Amygdala (tissue), 56 donors: ENCODE results near the gene MBOAT1.

Source experiments
- DNase-seq, 56 donors: peaks; one replicate each; lab custom pipeline; 2025; lab: John Stamatoyannopoulos, UW

MBOAT1 gene

DNA sequence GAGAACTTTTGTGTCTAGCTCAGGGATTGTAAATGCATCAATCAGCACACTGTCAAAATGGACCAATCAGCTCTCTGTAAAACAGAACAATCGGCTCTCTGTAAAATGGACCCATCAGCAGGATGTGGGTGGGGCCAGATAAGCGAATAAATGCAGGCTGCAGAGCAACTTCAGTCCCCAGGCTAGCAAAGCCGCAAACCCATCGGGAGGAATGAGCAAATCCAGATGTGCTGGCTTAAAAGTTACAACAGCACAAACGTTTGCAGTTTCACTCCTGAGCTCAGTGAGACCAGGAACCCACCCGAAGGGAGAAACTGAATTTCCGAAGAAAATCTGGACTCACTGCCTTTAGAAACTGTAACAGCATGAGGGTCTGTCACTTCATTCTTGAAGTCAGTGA is 21.9 kb upstream of the MBOAT1 start:
- DNase-seq, result no peak

DNA sequence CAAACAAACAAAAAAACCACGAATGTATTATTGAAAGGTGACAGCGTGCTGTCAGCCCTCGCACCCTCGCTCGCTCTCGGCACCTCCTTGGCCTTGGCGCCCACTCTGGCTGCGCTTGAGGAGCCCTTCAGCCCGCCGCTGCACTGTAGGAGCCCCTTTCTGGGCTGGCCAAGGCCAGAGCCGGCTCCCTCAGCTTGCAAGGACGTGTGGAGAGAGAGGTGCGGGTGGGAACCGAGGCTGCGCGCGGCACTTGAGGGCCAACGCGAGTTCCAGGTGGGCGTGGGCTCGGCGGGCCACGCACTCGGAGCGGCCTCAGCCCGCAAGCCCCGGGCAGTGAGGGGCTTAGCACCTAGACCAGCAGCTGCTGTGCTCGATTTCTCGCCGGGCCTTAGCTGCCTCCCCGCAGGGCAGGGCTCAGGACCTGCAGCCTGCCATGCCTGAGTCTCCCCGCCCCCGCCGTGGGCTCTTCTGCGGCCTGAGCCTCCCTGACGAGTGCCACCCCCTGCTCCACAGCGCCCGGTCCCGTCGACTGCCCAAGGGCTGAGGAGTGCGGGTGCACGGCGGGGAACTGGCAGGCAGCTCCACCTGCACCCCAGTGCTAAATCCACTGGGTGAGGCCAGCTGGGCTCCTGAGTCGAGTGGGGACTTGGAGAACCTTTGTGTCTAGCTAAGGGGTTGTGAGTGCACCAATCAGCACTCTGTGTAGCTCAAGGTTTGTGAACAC is 20.9 kb upstream of the MBOAT1 start:
- DNase-seq, result no peak

DNA sequence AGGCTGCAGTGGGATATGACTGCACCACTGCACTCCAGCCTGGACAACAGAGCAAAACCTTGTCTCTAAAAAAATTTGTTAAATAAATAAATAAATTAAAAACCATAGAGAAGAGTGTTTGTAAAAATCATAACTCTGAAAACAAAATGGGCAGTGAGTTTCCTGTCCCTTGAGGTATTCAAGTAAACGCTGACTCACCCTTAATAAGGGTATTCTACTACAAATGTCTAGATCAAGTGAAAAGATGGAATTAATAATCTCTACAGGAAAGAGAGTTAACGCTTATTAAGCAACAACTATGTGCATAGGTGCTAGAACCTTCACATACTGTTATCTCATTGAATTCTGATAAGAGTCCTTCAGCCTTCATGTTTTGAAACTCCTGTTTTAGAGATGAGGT is 19.9 kb upstream of the MBOAT1 start:
- DNase-seq, result no peak

DNA sequence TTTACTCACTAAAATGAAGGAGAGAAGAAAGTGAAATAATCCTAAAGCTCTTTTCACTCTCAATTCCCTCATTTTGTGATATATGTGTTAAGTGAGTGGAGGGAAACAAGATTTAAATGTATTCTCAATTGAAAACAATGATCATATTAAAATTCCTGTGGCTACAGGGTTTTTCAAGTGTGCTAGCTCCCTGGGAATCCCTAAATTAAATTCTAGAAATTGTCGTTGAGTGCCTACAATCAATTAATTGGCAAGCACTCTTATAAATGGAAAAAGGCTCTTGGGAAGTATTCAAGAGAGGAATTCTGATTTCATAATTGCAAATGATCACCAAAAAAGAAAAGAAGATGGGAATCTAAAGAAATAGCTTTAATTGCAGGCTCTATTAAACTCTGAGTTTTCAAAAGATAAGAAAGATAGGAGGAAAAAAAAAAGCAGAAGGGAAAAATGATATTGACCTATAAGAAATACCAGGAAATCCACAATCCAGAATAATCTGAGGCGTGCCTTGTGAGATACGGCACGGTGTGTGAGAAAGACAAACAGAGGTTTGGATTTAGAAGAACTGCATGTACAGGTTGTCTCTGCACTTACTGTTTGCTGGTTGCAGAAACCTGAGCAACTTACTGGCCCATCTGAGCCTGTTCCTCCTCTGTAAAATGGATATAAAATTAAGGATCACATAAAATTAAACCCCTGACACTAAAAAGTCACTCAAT is 18.3 kb upstream of the MBOAT1 start:
- no peak for DNase-seq

DNA sequence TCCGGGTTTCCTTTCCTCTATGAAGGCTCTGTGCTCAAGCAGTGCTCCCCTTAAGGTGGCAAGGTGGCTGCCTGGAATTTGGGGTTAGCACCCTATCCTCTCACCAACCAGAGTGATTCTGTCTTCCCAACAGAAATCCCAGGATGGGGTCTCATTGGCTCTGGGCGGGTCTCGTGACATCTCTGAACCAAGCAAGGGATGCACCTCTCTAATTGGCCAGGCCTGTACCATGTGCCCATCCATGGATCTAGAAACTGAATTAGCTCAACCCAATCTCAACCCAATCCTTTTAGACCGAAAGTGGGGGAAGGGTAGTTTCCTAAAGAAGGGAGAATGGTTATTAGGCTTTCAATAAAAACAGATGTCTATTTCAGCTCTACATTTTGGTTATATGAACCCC is 17.6 kb upstream of the MBOAT1 start:
- no peak for DNase-seq

DNA sequence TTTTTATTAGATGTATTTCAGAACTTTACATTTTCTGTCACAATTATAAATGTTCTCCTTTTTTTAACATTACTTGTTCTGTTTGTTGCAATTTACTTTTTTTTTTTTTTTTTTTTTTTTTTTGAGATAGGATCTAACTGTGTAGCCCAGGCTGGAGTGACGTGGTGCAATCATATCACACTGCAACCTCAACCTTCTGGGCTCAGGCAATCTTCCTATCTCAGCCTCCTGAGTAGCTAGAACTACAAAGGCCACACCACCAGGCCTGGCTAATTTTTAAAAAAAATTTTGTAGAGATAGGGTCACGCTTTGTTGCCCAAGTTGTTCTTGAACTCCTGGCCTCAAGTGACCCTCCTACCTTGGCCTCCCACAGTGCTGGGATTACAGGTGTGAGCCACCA is 15.1 kb upstream of the MBOAT1 start:
- DNase-seq, result no peak

DNA sequence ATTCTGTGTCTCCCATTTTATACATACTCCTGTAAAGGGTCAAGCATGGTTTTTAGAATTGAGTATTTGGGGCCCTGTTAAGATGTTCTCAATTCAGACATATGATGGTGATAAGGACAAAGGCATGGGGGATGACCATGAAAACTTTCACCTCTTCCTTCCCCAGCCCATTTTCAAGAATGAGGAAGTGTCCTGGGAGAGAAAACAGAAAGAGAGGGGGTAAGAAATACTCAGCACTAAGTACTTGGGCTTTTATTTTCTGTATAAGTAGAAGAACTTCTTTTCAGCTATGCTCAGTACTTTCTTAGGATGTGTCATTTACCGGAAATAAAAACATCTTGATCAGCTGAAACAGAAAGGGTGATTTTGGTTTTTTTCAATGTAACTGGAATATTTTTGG is 10.9 kb upstream of the MBOAT1 start:
- DNase-seq, result no peak

DNA sequence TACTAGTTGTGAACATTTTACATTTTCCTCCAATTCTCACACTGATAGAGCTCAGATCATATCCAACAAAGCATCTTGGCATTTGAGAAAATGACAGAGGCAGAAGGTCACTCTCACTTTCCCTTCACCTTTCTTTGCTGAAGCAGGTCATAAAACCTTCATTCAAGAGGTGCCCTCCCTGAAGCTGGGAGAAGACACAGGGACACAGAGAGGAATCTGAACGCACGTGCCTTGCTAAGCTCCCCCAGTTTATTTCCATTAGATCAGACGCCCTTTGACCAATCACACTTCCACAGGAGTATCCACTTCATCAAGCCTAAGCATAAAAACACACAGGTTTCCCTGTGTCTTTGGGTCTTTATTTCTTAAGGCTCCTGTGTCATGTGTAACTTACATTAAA is 9.2 kb upstream of the MBOAT1 start:
- DNase-seq, result no peak

DNA sequence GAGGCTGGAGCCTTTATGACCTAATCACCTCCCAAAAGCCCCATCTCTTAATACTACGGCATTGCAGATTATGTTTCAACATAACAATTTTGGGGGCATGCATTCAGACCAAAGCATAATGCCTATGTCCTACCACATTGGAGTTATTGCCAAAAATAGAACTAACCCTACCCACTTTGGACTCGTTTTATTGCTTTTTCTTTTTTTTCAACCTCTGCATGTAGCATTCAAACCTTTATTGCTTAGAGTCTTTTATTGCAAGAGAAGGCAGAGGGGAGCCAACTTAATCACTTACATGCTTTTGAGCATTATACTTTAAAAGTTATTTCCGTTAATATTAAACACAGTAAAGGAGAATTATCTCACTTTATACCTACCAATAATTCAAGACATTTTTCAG is 8.1 kb upstream of the MBOAT1 start:
- DNase-seq, result no peak

DNA sequence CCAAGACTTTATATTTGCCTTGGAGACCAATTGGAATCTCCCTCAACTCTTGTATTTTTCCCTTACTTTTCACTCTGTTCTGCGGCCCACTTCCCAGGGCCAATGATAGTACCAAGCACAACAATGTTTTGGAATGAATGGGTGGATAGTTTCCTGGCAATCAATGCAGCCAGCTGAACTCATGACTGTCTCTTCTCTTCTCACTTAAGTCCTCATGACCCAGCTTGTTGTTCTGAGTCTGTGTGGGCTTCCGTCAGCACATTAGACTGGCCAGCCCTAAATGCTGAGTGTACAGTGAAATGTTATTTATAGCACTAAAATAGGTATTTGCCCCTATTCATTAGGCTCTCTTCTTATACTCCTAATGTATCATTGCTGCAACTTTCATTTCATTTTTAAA is 5.6 kb upstream of the MBOAT1 start:
- DNase-seq, result no peak

DNA sequence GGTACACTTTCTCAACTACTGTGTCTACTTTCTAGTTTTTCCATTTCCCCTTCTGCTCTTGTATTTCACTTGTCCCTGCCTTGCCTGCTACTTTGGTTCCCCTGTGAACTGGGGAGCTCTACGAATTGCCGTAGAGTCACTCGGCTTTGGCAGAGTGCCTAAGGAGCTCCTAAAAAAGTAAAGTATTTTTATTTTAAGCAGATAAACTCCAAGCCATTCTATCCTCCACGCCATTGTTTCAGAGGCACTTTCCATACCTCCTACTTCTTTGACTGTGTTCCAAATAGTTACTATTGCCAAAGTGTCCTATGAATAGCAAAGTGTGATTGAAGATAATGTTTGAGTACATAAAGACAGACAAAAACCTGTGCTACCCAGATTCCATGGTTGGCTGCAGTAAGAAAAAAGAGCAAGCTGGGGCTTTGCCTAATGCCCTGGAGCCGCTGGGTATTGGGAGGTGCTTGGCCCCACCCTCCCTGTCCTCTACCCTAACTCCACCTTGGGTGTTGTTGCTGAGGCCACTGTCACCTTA is 5.1 kb upstream of the MBOAT1 start:
- peak in 1 of 56 donors; percentile 1 for DNase-seq

DNA sequence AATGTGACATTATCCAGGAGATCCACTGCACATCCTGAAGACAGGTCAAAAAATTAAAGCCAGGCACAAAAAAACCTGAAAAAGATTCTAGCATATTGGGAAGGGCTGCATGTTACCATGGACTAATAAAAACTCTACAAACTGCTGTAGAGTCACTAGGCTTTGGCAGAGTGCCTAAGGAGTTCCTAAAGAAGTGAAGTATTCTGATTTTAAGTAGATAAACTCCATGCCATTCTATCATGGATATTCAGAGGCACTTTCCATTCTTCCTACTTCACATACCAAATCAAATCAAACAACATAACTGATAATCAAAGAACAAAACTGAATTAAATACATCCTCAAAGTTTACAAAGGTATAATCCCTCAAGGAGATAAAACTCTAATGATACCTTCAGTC is 3.0 kb upstream of the MBOAT1 start:
- no peak for DNase-seq

DNA sequence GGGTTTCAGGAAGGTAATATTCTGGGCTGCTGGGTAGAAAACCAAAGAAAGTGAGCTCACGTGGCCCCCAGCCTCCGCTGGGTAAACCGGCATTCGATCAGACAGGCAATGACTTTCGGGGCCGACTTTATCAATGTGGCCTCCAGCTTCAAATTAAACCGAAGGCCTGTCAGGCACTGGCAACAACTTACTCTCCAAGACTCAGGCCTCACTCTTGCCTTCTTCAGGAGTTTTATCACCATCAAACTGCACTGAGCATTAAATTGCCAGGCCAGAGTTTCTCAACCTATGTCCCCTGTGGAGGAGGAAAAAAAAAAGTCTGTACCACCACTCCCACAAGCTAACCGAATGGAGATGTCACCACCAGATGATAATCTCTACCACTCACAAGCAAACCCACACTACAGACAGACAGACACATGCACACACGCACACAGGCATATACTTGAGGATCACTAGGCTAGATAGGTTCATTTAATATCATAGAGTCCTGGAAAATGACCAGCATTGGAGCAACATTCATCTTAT is 1.1 kb upstream of the MBOAT1 start:
- no peak for DNase-seq

DNA sequence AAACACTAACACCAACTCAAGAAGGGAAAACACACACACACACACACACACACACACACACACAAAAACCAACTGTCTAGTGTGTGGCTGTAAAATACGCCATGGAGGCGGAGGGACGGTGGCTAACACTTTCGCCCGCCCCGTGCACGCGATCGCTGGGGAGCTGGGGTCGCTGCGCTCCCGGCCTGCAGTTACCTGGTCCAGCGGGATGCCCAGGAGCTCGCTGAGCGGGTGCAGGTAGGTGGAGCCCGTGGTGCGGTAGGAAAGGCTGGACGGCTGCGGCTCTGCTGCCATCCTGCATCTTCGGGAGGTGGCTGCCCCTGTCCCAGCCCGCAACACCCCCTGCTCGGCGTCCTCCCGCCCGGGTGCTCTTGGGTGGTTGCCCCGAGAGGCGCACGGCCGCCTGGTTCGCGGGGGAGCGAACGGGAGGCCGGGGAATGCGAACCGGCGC is 303 bp downstream of the MBOAT1 start:
- DNase-seq, result peak in 7 of 56 donors; percentile 16 to 57 (median 44)

DNA sequence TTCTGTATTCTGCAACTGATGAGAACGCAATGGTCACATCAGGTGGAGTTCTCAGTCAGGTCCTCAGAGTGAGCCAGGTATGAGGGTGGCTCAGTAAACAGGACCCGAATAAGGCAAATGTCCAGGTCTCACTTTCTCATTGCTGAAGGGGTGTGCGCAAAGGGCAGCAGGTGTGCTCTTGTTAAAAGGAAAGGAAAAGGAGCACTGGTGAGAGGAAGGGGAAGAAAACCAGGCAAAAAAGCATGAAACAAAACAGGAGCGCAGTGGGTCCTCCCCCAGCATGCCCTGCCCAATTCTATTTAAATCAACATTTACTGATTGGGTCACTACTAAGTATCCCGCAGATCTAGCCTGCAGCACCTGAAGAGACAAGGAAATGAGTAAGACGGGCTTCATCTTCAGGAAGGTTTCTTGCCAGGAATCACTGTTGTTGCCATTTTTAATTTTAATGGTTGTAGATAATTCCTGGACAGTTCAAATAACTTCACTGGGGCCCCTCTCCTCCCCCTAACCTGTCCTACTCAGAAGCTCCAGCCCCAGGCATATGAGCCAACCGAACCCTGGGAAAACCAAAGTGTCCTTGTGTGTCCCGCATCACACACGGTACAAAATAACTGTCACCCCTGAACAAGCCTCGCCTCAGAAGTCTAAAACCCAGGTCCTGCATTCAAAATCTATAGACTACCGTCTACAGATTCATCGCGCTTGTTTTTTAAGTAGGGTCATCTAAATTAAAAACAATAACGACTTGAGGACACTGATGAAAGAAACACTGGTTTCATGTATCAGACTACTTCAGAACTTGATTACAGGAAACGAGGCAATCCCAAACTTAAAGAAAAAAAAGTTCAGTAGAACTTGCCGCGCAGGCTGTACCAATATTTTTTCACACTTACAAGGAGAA is 980 bp downstream of the MBOAT1 start:
- no peak for DNase-seq

DNA sequence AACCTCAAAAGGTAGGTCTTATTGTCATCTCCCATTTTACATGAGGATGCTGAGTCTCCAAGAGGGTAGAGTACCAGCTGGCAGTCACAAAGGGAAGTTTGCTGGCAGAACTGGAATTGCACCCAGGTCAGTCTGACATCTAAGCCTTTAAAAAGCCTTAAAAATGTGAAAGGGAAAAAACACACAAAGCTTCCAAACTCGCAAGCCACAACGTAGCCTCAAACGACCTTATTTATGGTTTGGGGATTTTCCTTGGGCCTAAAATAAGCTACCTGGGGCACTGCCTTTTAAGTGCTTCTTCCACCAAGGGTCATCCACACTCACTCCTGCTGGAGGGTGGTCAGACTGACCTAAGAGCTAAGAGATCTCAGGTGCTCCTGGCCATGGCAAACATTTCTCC is 2.1 kb downstream of the MBOAT1 start:
- no peak for DNase-seq

DNA sequence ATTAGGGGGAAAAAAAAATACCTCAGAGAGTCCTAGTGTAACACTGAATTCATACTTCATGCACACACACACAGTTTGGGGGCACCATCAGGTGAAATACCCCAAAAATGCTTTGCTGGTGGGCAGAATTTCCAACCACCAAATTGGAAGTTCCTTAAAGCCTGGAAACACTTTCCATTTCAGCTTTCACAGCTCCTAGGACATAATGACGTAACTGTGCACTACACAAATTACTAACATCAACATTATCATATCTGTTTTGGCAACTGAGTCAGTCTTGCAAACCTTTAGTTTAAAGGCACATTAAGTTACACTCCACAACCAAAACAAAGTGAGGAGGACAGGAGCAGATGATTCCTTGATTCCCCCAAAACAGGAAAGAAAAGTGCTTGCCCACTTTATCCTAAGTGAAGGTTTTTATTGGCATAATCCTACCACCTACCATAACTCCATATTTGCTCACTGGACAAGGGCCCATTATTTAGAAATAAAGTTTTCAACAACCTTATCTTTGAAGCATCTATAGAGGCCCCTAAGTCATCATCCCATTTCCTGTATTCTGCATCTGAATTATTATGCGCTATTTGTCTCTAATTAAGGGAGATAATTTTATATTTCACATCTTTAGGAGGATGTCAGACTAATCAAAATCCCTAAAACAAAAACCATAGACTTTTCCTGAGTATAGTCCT is 3.4 kb downstream of the MBOAT1 start:
- DNase-seq, result no peak

DNA sequence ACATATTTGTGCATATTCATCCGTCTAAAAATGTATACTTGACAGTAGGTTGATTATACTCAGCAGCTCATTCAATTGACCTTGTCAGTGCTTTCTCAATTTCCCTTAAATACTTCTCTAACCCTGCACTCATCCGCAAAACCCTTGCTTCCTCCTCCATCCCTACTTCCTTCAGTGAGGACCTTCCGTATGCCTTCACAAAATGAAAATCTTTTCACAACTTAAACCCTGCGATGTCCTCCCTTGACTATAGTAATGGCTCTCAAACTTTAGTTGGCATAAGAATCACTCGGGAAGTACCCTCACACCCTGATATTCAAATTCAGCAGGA is 5.2 kb downstream of the MBOAT1 start:
- no peak for DNase-seq

DNA sequence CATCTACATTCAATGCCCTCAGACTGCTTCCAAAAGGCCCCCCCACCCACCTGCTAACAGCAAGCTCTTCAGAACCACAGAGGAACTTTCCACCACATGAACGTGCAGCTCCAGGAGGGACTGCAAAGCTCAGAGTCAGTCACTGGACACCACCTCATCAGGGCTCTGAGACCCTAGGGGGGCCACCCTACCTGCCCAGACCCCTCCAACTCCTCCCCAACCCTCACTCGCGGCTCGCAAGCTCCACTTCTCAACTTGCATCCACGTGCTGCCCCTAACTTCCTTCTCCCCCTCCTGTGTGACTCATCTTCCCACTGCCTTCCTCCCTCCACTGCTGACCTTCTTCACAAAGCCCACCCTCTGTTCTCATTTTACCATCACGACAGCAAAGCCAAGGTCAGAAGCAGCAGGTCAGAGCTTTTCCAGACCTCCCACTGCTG is 6.5 kb downstream of the MBOAT1 start:
- no peak for DNase-seq

DNA sequence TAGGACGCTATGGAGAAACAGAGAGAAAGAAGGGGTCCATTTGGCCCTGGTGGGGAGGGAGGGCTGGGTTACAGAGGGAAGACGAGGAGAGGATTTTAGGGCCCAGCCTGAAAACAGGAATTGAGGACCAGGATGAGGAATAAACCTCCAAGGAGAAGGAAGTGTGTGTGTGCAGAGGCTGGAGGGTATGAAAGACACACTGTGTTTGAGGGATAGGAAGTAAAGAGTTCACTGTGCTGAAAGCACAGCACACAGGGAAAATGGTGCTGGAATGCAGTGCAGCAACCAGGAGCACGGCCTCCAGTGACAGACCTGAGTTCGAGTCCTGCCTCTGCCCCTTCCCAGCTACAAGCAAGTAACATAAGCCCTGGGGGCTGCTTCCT is 7.8 kb downstream of the MBOAT1 start:
- no peak for DNase-seq
